Measurements from ENCODE around the gene KPNA5. TPM values are rescaled to one million over a fixed set of nuclear protein-coding genes. Genes with fewer than 3 reads are reported as not detected.

KPNA5 gene
- total RNA-seq, 4 donors from 2014 or later = 9.0 to 13.2 (median 11.7) TPM

GRCh38 chr6:116714761-116715160 is 33.8 kb downstream of the KPNA5 start:
- no peak for TF ChIP-seq CTCF (IDR thresholded peaks at IDR 0.05; ENCODE audit: low read depth)

GRCh38 chr6:116726947-116727346 is 45.9 kb downstream of the KPNA5 start:
- no peak for TF ChIP-seq CTCF (IDR thresholded peaks at IDR 0.05; ENCODE audit: low read depth)

GRCh38 chr6:116730513-116730912 is 49.5 kb downstream of the KPNA5 start:
- TF ChIP-seq CTCF (IDR thresholded peaks at IDR 0.05; ENCODE audit: low read depth) = no peak

- TF ChIP-seq CTCF (IDR thresholded peaks at IDR 0.05; ENCODE audit: low read depth) = no peak
These were observed 56.0 kb downstream of the KPNA5 start for GRCh38 chr6:116737004-116737403.

- TF ChIP-seq CTCF (IDR thresholded peaks at IDR 0.05; ENCODE audit: low read depth) = no peak
These were observed 60.6 kb downstream of the KPNA5 start for GRCh38 chr6:116741571-116741970.

GRCh38 chr6:116745176-116745575 is 64.2 kb downstream of the KPNA5 start:
- TF ChIP-seq CTCF (IDR thresholded peaks at IDR 0.05; ENCODE audit: low read depth) = no peak

- no peak for TF ChIP-seq CTCF (IDR thresholded peaks at IDR 0.05; ENCODE audit: low read depth)
These were observed 80.8 kb downstream of the KPNA5 start for GRCh38 chr6:116761779-116762178.

Data from subcutaneous adipose tissue (tissue), 4 donors.